Esophagus muscularis mucosa (tissue), 4 donors: Measurements from ENCODE around the gene KIF15. TPM values are rescaled to one million over a fixed set of nuclear protein-coding genes. Genes with fewer than 3 reads are reported as not detected.

ENCODE experiments used
- DNase-seq: peaks from one replicate; pipeline ENCODE4 v3.0.0-alpha.2; 2017; ENCODE audit errors: extremely low spot score
- H3K27ac ChIP-seq, 4 donors: fragments of 200-600 bp; sonication (generic); replicated peaks in 1 of 4; 1 replicate in 3 of 4; 2 replicates in 1 of 4; pipeline ENCODE4 v1.5.1; 2016 to 2019; ENCODE audit warnings: mild to moderate bottlenecking in 1 of 4
- H3K27me3 ChIP-seq, 4 donors: fragments of 200-600 bp; sonication (generic); one replicate each; pipeline versions ENCODE4 v1.5.1 to v1.6.0; 2016 to 2019
- H3K36me3 ChIP-seq, 4 donors: fragments of 200-600 bp; sonication (generic); one replicate each; pipeline ENCODE4 v1.5.1; 2016 to 2019
- H3K4me1 ChIP-seq, 4 donors: fragments of 200-600 bp; sonication (generic); one replicate each; pipeline ENCODE4 v1.5.1; 2016 to 2019
- H3K4me3 ChIP-seq, 4 donors: fragments of 200-600 bp; sonication (generic); 1 replicate in 2 of 4; 2 replicates in 2 of 4; pipeline ENCODE4 v1.5.1; 2016 to 2019; ENCODE audit warnings: mild to moderate bottlenecking in 4 of 4, moderate library complexity in 1 of 4
- H3K9me3 ChIP-seq, 4 donors: fragments of 200-600 bp; sonication (generic); 1 replicate in 3 of 4; 2 replicates in 1 of 4; pipeline ENCODE4 v1.5.1; 2016 to 2019
- EP300 ChIP-seq: sonication (generic); formaldehyde crosslinking; IDR thresholded peaks from one replicate; pipeline ENCODE4 v1.6.1; 2017; ENCODE audit warnings: antibody characterized with exemption
- POLR2A ChIP-seq: fragments of 450-650 bp; IDR thresholded peaks from one replicate; pipeline ENCODE4 v1.6.1; 2017; ENCODE audit warnings: antibody characterized with exemption, moderate library complexity, mild to moderate bottlenecking, low read depth
- POLR2AphosphoS5 ChIP-seq, 2 donors: sonication (generic); formaldehyde crosslinking; IDR thresholded peaks; one replicate each; pipeline ENCODE4 v1.6.1; 2017; ENCODE audit warnings: antibody characterized with exemption in 2 of 2
- whole genome bisulfite sequencing: methylation state at CpG from one replicate; pipeline ENCODE4 v1.1.5; 2018; 5-methylcytosine and 5-hydroxymethylcytosine counted together
- intact Hi-C: fragments of 100-400 bp; cut with DNase I; formaldehyde crosslinking; loops from one replicate; pipeline ENCODE4 v1.15.1; 2023
- total RNA-seq, 4 donors: library from RNA; depleted of rRNA; stranded (reverse); fragments of >200 nt; gene quantifications; one replicate each; pipeline versions ENCODE4 v1.1.0 to v1.2.1, GENCODE V29; 2016
- TF ChIP-seq, protein P1 (sequence below), 3 experiments: fragments of 200-600 bp in 2 of 3; fragments of 450-650 bp in 1 of 3; sonication (generic) in 2 of 3; IDR thresholded peaks; one replicate each; pipeline ENCODE4 v1.5.1; 2017 to 2019; ENCODE audit warnings: antibody characterized with exemption in 3 of 3, mild to moderate bottlenecking in 2 of 3, moderate library complexity in 1 of 3

KIF15 gene
- total RNA-seq, 4 donors from 2014 or later, result 0.26 to 1.2 (median 0.54) TPM

DNA sequence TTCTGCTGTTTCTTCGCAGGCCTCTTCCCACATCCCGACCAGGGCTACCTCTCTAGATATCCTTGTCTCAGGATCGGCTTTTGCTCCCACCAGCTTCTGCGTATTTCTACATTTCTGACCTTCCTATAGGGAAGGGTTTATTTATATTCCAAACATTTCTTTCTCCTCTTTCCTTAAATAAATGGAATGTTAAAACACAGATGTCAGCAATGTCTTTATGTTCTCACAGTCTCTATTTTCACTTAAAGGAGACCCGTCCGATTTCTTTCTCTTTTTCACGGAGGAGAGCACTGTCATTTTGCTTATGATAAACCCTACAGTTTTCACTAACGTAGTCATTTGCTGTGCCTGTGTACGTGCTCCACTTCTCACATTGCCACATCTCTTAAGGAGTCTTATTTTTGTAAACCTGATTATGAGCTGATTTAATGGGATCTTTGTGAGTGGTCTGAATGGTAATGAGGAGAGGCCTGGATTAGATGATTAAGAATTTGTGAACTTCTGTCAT lies 630 bp downstream of the KIF15 start:
- H3K9me3 ChIP-seq, result peaks cover 0 to 7% (median 0%) of the 10 kb centered on the region in 4 donors
- no peak overlapping the region for H3K27ac ChIP-seq
- H3K4me3 ChIP-seq, result peak overlapping the region; percentile 64 to 89 (median 81)
- no peaks in the 10 kb centered on the region for H3K27me3 ChIP-seq
- H3K4me1 ChIP-seq, result peaks cover 17 to 23% (median 19%) of the 10 kb centered on the region in 4 donors
- 3% methylated on average over 9 of the region's 9 CpGs for WGBS
- TF ChIP-seq POLR2A, result no peak
- no peak for TF ChIP-seq EP300
- no peak for TF ChIP-seq POLR2AphosphoS5 (IDR thresholded peaks at IDR 0.05)
- TF ChIP-seq, protein P1, sequence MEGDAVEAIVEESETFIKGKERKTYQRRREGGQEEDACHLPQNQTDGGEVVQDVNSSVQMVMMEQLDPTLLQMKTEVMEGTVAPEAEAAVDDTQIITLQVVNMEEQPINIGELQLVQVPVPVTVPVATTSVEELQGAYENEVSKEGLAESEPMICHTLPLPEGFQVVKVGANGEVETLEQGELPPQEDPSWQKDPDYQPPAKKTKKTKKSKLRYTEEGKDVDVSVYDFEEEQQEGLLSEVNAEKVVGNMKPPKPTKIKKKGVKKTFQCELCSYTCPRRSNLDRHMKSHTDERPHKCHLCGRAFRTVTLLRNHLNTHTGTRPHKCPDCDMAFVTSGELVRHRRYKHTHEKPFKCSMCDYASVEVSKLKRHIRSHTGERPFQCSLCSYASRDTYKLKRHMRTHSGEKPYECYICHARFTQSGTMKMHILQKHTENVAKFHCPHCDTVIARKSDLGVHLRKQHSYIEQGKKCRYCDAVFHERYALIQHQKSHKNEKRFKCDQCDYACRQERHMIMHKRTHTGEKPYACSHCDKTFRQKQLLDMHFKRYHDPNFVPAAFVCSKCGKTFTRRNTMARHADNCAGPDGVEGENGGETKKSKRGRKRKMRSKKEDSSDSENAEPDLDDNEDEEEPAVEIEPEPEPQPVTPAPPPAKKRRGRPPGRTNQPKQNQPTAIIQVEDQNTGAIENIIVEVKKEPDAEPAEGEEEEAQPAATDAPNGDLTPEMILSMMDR (IDR thresholded peaks at IDR 0.05), result no peak
- no peak for DNase-seq
- peaks cover 0 to 7% (median 0%) of the 10 kb centered on the region in 4 donors for H3K36me3 ChIP-seq
- intact Hi-C loops, result loop anchor here (5.0 kb wide), 1 partner anchor 100 kb away; the partner anchor contains the start of gene TMEM42

DNA sequence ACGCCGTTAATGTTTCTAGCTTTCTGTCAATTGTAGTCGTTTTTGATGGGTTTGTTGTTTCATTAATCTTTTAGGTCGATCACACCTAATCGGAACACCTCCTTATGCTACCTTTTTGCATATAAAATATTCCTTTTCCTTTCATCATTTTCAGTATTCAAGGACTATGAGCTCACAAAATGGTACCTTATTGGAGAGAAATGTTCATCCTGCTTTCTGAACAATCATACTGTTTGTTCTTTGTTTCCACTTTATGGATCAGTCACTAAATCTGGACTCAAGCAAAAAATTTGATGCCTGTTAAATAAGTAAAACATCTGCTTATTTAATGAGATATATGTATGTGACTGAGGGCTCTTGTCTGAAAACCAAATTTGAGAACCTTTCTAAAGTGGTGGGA lies 1.1 kb downstream of the KIF15 start:
- WGBS, result 43% methylated on average over 5 of the region's 5 CpGs
- no peak for DNase-seq
- Histone ChIP-seq H3K4me1 (peaks cover 17 to 23% (median 19%) of the 10 kb centered on the region in 4 donors), H3K36me3 (peaks cover 0 to 7% (median 0%) of the 10 kb centered on the region in 4 donors), H3K27me3 (no peaks in the 10 kb centered on the region), H3K4me3 (no peak overlapping the region), H3K27ac (no peak overlapping the region), H3K9me3 (peaks cover 0 to 7% (median 0%) of the 10 kb centered on the region in 4 donors)
- intact Hi-C loops, result loop anchor here (5.0 kb wide), 1 partner anchor 100 kb away; the partner anchor contains the start of gene TMEM42
- TF ChIP-seq POLR2A (no peak), EP300 (no peak), POLR2AphosphoS5 (IDR thresholded peaks at IDR 0.05) (no peak)
- TF ChIP-seq, protein P1 (IDR thresholded peaks at IDR 0.05), result no peak

DNA sequence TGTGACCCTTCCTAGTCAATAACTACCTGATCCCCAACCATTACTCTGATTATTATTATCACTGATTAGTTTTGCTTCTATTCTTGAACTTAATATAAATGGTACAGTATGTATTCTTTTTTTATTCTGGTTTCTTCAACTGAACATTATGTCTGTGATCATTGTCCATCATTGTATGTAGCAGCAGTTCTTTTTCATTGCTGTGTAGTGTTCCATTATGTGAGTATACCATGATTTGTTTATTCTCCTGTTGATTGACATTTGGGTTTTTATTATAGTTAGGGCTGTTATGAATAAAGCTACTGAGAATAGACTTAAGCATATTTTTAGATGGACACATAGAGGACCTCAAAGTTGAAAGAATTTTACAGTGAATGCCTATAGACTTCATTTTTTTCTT lies 2.7 kb downstream of the KIF15 start:
- Histone ChIP-seq H3K27me3 (no peaks in the 10 kb centered on the region), H3K4me1 (peaks cover 17 to 23% (median 19%) of the 10 kb centered on the region in 4 donors), H3K27ac (no peak overlapping the region), H3K9me3 (peaks cover 0 to 3% (median 0%) of the 10 kb centered on the region in 4 donors), H3K36me3 (peaks cover 0 to 1% (median 0%) of the 10 kb centered on the region in 4 donors), H3K4me3 (no peak overlapping the region)
- TF ChIP-seq POLR2A (no peak), EP300 (no peak), POLR2AphosphoS5 (IDR thresholded peaks at IDR 0.05) (no peak)
- TF ChIP-seq, protein P1 (IDR thresholded peaks at IDR 0.05), result no peak
- intact Hi-C loops, result loop anchor here (5.0 kb wide), 1 partner anchor 98 kb away; the partner anchor contains the start of gene TMEM42
- no peak for DNase-seq

DNA sequence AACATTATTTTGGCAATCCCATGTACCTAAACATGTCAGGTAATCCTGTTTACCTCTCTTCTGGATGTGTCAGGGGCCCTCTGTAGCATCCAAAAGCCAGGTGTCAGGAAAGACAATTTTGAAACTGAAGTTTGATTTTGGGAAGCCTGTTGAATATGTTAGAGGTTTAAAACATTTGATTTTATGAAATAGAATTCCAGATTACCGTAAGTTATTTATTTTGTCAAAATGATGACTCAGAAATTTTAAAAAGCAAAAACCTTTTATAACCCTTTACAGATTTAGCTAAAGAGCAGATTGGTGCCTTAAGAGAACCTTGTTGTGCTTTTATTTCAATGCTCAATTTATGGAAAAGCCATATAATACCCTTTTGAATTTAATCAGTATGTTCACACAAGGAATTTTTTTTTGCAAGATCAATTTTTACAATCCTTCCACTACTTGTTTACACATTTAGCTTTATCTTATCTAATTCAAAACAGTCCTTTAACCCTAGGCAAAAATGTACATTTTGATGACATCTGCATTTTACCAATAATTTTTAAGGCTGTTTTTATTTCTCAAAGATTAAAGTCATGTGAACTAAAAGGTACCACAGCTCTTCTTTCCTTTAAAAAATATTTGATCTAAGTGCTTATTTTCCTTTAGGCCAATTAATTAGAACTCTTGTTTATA lies 10.0 kb downstream of the KIF15 start:
- no peak for DNase-seq
- WGBS, result 100% methylated on average over 1 of the region's 1 CpG
- intact Hi-C loops, result no loop called here

DNA sequence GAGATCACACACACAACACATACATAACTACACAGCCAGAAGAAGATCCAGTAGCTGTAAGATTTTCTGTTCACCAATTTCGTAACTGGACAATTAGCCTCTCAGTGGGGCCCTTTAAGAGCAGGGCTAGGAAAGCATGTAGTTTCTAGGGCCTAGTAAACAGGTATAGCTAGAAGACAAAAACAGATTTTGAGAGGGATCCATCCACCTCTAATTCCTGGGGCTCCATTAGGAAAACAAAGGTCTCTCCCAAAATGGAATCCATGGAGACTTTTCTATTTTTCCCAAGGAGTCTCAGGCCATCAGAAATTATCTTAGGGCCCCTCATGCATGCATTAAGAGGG lies 10.5 kb downstream of the KIF15 start:
- no peak for DNase-seq
- no peaks in the 10 kb centered on the region for H3K27me3 ChIP-seq
- no peaks in the 10 kb centered on the region for H3K36me3 ChIP-seq
- H3K27ac ChIP-seq, result no peak overlapping the region
- TF ChIP-seq, protein P1 (IDR thresholded peaks at IDR 0.05), result no peak
- no peak for TF ChIP-seq POLR2AphosphoS5 (IDR thresholded peaks at IDR 0.05)
- TF ChIP-seq EP300, result no peak
- no peak for TF ChIP-seq POLR2A
- no peak overlapping the region for H3K4me3 ChIP-seq
- intact Hi-C loops, result no loop called here
- 89% methylated on average over 1 of the region's 1 CpG for WGBS
- no peaks in the 10 kb centered on the region for H3K4me1 ChIP-seq
- H3K9me3 ChIP-seq, result peaks cover 0 to 11% (median 0%) of the 10 kb centered on the region in 4 donors

More for the DNA sequence above, 10.0 kb downstream of the KIF15 start:
- H3K27ac ChIP-seq, result no peak overlapping the region
- H3K9me3 ChIP-seq, result peaks cover 0 to 11% (median 0%) of the 10 kb centered on the region in 4 donors
- no peaks in the 10 kb centered on the region for H3K4me1 ChIP-seq
- no peak for TF ChIP-seq POLR2AphosphoS5 (IDR thresholded peaks at IDR 0.05)
- no peak overlapping the region for H3K4me3 ChIP-seq
- no peaks in the 10 kb centered on the region for H3K27me3 ChIP-seq
- no peaks in the 10 kb centered on the region for H3K36me3 ChIP-seq
